Mucosa of rectum (tissue), 2 donors: Measurements from ENCODE around the gene RAPGEF1.
A peak's percentile ranks its signal among the peaks of the same experiment; 100 is the strongest.

Source experiments
- H3K27ac ChIP-seq, 2 donors: one replicate each; pipeline ENCODE4 v1.7.0; 2013; ENCODE audit warnings: inconsistent platforms in 2 of 2, low read depth in 2 of 2, low read length in 2 of 2
- H3K27me3 ChIP-seq, 2 donors: one replicate each; pipeline ENCODE4 v1.7.0; 2013; ENCODE audit warnings: low read length in 2 of 2; ENCODE audit not compliant: control insufficient read depth in 2 of 2, insufficient read depth in 2 of 2
- H3K36me3 ChIP-seq, 2 donors: one replicate each; pipeline ENCODE4 v1.7.0; 2013; ENCODE audit warnings: low read length in 2 of 2; ENCODE audit not compliant: control insufficient read depth in 2 of 2, insufficient read depth in 2 of 2
- H3K4me1 ChIP-seq, 2 donors: one replicate each; pipeline ENCODE4 v1.7.0; 2013; ENCODE audit warnings: low read length in 2 of 2, mild to moderate bottlenecking in 1 of 2; ENCODE audit not compliant: control insufficient read depth in 2 of 2, insufficient read depth in 2 of 2
- H3K4me3 ChIP-seq, 2 donors: one replicate each; pipeline ENCODE4 v1.7.0; 2013; ENCODE audit warnings: low read length in 2 of 2
- H3K9ac ChIP-seq, 2 donors: one replicate each; pipeline ENCODE4 v1.7.0; 2013; ENCODE audit warnings: low read length in 2 of 2, low read depth in 1 of 2, mild to moderate bottlenecking in 1 of 2
- H3K9me3 ChIP-seq, 2 donors: one replicate each; pipeline ENCODE4 v1.7.0; 2013; ENCODE audit warnings: low read length in 2 of 2; ENCODE audit not compliant: control insufficient read depth in 2 of 2
- donor health status: healthy.
- donor health status: Normal muscosa, but diverticular disease.

The RAPGEF1 gene

DNA sequence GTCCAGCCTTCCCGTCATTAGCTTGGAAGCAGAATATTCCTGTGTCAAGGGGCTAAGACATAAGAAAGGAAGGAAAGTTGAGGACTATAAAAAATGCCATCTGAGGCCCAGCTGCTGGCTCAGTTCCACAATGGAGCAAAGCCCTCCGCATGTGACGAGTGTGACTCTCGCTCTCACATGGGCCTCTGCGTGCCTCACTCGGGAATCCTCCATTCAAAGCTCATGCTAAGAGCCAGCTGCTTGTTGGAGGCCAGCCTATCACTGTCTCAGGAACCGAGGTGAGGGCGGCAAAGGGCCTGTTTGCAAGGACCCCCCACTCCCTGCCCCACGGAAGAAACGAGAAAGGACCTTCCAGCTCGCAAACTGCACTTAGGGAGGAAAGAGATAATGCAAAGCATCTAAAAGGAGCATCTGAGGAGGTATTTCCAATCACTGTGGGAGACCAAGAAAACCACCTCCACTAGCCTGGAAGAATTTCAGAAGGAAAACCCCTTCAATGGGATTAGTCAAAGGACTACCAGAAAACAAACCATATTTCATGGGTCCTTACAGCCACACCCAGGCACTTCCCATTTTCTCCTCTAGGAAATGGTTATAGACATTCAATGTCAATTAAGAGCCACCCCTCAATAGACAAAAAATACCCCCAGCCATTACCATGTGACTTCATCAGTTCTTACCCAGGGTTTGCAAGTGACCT is 99.3 kb downstream of the RAPGEF1 start:
- Histone ChIP-seq H3K9me3 (no peaks in the 10 kb centered on the region), H3K9ac (peak overlapping the region; percentile 15 to 41), H3K4me3 (no peak overlapping the region), H3K36me3 (peaks cover 18 to 30% of the 10 kb centered on the region in 2 donors), H3K4me1 (peaks cover 30 to 37% of the 10 kb centered on the region in 2 donors), H3K27ac (peak overlapping the region; percentile 79 to 81), H3K27me3 (no peaks in the 10 kb centered on the region)

DNA sequence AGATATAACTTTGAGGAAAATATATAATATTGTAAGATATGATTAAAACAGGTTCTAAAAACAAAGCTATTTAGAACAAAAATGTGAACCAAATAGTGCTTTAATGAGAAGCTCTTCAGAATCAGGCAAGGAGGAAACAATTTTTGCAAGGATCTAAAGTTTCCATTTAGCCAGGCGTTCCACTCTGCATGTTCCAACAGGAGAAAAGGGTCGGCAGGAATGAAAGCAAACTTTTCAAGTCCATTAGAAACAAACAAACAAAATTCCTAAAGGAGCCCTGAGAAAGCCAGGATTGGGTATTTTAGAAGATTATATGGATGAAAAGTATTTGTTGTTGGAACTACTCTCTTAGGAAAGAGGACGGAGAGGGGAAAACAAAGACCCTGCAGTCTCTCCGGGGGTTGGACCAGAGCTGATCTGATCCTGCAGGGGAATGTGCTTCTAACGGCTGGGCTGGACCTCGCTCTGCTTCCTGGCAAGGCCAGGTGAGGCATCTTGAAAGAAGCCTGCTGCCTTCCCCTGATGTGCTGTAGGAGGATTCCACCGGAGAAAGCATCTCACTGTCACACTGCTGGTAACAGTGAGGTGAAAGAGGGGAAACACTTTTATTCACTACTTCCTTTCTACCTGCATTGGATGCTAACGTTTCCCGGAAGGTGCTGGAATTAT is 100.0 kb downstream of the RAPGEF1 start:
- Histone ChIP-seq H3K4me3 (no peak overlapping the region), H3K27me3 (no peaks in the 10 kb centered on the region), H3K4me1 (peaks cover 30 to 43% of the 10 kb centered on the region in 2 donors), H3K27ac (no peak overlapping the region), H3K9ac (no peak overlapping the region), H3K36me3 (peaks cover 11 to 29% of the 10 kb centered on the region in 2 donors), H3K9me3 (no peaks in the 10 kb centered on the region)

DNA sequence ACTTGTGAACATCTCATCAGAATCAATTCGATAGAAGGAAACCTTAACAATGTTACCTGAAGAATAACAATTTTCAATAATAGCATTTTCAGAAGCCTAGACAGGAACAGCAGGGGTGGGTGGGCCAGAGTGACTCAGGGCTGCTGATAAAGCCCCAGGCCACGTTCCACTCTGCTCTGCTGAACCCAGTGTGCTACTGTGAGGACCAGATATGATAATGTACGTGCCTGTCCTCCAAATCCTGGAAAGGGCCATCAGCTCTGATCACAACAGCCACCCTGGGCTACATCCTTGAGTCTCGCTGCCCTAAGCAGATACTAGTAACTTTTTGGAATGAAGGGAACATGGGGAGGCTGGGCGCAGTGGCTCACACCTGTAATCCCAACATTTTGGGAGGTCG is 103.3 kb downstream of the RAPGEF1 start:
- Histone ChIP-seq H3K9me3 (no peaks in the 10 kb centered on the region), H3K4me3 (no peak overlapping the region), H3K27ac (peak overlapping the region; percentile 17 to 88), H3K27me3 (no peaks in the 10 kb centered on the region), H3K4me1 (peaks cover 22 to 32% of the 10 kb centered on the region in 2 donors), H3K9ac (no peak overlapping the region), H3K36me3 (peaks cover 19 to 20% of the 10 kb centered on the region in 2 donors)

DNA sequence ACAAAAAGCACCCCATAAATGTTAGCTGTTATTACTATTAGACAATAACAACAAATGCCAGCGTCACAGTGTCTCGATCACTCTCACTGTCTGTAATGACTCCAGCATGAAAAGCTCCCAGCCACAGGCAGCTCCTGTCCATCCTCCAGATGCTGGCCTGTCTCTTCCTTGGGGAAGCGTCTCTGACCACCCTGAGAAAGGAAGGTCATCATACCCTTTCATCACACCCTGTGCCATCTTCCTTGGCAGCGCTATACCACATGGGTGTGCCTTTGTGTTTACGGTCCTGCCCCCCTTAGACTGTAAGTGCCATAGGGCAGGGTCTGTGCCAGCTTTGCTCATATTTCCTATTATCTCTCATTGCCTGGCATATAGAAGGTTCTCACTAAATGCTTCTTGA is 104.0 kb downstream of the RAPGEF1 start:
- Histone ChIP-seq H3K9ac (peak overlapping the region; percentile 19 to 71), H3K27ac (peak overlapping the region; percentile 88 to 89), H3K36me3 (peaks cover 19 to 20% of the 10 kb centered on the region in 2 donors), H3K4me1 (peaks cover 19 to 29% of the 10 kb centered on the region in 2 donors), H3K9me3 (no peaks in the 10 kb centered on the region), H3K4me3 (no peak overlapping the region), H3K27me3 (no peaks in the 10 kb centered on the region)

DNA sequence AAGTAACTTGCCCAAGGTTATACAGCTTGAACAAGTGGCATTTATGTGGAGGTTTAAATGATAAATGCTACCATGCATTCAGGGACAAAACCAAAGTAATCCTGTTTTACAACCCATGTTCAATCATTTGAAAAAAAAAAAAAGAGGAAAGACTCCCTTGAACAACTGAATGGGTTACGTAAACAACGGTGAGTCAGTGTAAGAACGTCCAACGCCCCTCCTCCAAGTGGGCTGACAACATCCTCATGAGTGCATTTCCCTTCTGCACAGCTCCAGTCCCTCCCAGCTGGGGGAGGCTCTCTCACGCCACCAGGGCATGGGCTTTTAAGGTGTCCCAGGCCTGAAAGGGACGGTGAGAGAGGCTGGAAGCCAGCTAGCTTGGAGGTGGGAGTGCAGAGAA is 104.6 kb downstream of the RAPGEF1 start:
- no peaks in the 10 kb centered on the region for H3K9me3 ChIP-seq
- H3K4me3 ChIP-seq: no peak overlapping the region
- peaks cover 19% of the 10 kb centered on the region in 2 donors for H3K36me3 ChIP-seq
- peak overlapping the region; percentile 88 to 89 for H3K27ac ChIP-seq
- no peaks in the 10 kb centered on the region for H3K27me3 ChIP-seq
- peak overlapping the region; percentile 19 to 71 for H3K9ac ChIP-seq
- H3K4me1 ChIP-seq: peaks cover 20 to 26% of the 10 kb centered on the region in 2 donors

DNA sequence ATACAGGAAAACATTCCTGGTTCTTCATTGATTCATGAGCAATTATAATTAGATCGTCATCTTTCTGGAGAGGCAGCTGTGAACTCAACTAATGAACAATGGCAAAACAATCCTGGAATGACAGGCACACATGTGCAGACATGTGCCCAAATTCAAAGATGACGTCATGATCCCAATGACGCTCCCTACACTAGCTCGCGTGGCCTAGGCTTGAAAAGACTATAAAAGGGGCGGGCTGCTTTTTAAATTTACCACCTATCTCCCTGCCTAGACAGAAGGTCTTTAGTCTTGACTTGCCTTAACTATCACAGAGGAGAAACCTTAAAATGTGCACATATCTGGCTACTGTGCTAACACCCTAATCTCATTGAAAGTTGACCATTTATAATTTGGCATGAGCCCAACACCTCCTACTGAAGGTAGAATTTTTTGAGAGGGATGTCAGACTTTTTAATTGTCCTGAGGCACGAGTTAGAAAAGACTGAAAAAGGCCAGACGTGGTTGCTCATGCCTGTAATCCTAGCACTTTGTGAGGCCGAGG is 106.3 kb downstream of the RAPGEF1 start:
- no peaks in the 10 kb centered on the region for H3K27me3 ChIP-seq
- no peaks in the 10 kb centered on the region for H3K9me3 ChIP-seq
- peaks cover 27 to 34% of the 10 kb centered on the region in 2 donors for H3K4me1 ChIP-seq
- H3K36me3 ChIP-seq: peaks cover 17% of the 10 kb centered on the region in 2 donors
- no peak overlapping the region for H3K9ac ChIP-seq
- H3K4me3 ChIP-seq: no peak overlapping the region
- no peak overlapping the region for H3K27ac ChIP-seq

DNA sequence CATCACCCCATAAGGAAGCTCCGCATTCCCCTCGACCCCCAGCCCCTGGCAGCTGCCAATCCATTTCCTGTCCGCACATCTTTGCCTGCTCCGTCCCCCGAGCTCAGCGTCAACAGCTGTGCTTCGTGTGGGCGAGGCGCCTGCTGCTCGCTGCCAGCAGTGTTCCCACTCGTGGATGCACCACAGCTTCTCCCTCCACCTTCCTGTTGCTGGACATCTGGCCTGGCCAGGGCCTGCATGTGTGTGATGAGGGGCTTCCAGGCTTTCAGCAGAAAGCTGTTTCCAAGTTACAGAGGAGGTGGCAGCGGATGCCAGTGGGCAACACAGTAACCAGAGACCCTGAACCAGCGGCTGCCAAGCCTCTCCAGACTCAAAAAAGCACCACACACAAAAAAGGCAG is 108.6 kb downstream of the RAPGEF1 start:
- Histone ChIP-seq H3K36me3 (peaks cover 10 to 13% of the 10 kb centered on the region in 2 donors), H3K27ac (no peak overlapping the region)

DNA sequence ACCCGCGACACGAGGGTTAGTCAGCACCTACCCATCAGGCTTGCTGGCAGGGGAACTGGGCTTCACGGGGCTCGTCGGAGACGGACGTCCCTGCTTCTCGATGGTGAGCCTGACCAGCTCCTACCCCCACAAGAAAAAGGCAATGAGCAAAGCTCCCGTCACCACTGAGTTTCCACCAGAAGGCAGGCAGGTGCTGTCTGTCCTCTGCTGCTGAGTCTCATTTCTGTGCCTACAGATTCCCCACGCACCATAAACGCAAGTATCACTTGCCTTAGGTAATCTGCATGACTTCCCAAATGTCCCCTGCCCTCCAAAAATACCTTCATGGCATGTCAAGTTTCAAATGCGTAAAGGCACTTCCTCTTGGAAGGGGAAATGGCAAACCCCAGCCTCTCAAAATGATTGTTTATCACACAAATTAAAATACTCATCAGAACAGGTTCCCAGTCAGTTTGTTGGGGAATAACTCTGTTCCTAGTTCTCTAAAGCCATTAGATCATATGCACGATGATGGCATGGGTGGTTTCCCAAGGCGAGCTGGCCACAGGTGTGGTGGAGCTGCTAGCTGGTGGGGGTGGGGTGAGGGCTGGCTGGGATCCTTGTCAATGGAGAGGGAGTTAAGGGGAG is 109.6 kb downstream of the RAPGEF1 start:
- peak overlapping the region; percentile 47 to 67 for H3K27ac ChIP-seq
- no peaks in the 10 kb centered on the region for H3K9me3 ChIP-seq
- no peaks in the 10 kb centered on the region for H3K27me3 ChIP-seq
- no peak overlapping the region for H3K9ac ChIP-seq
- peaks cover 38 to 39% of the 10 kb centered on the region in 2 donors for H3K4me1 ChIP-seq
- peaks cover 17 to 19% of the 10 kb centered on the region in 2 donors for H3K36me3 ChIP-seq
- no peak overlapping the region for H3K4me3 ChIP-seq

More for the DNA sequence above, 108.6 kb downstream of the RAPGEF1 start:
- Histone ChIP-seq H3K9ac (no peak overlapping the region), H3K27me3 (no peaks in the 10 kb centered on the region), H3K4me1 (peaks cover 40 to 48% of the 10 kb centered on the region in 2 donors), H3K4me3 (no peak overlapping the region), H3K9me3 (no peaks in the 10 kb centered on the region)

DNA sequence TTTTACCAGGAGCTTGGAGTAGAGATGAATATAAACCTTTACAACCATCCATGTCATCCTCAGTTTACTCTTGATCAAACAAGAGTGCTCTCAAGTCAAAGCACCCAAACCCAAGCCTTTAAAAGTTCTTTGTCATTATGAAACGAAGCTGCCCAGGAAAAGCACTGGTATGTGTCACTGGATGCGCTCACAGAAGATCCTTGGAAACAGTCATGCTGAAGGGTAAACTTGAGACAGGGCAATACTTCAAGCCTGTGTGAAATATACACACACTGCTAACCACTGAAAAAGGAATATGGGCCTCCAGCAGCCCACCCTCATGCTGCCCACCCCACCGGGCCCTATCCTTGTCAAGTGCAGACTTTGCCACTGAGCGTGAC is 110.1 kb downstream of the RAPGEF1 start:
- peak overlapping the region; percentile 67 to 94 for H3K27ac ChIP-seq
- no peak overlapping the region for H3K9ac ChIP-seq
- H3K4me3 ChIP-seq: no peak overlapping the region
- H3K36me3 ChIP-seq: peaks cover 20% of the 10 kb centered on the region in 2 donors
- H3K4me1 ChIP-seq: peaks cover 35 to 36% of the 10 kb centered on the region in 2 donors
- no peaks in the 10 kb centered on the region for H3K9me3 ChIP-seq
- no peaks in the 10 kb centered on the region for H3K27me3 ChIP-seq

DNA sequence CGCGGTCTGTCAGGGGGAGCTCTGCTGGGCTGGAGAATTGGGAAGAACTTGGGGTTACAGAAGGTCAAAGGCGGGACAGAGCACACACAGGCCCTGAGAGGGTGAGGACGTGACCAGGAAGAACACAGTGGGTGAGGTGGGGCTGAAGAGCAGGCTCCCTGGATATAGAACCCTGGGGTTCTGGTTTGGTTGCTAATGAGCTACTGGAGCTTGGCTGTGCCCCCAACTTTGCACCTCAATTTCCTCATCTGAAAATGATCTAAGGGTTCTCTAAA is 110.7 kb downstream of the RAPGEF1 start:
- H3K9me3 ChIP-seq: no peaks in the 10 kb centered on the region
- H3K4me1 ChIP-seq: peaks cover 32 to 34% of the 10 kb centered on the region in 2 donors
- H3K4me3 ChIP-seq: no peak overlapping the region
- peaks cover 23 to 27% of the 10 kb centered on the region in 2 donors for H3K36me3 ChIP-seq
- H3K9ac ChIP-seq: no peak overlapping the region
- no peaks in the 10 kb centered on the region for H3K27me3 ChIP-seq
- peak overlapping the region; percentile 94 for H3K27ac ChIP-seq
